K562 (cell line): Measurements from ENCODE around the gene CLCN2. TPM values are rescaled to one million over a fixed set of nuclear protein-coding genes. Genes with fewer than 3 reads are reported as not detected.

Experiments
- DPF2 ChIP-seq: fragments of 450-650 bp; IDR thresholded peaks from 2 replicates; pipeline ENCODE4 v1.6.1; 2016
- E2F6 ChIP-seq, 2 experiments: IDR thresholded peaks; 2 replicates each; pipeline ENCODE4 v1.6.1; 2011; ENCODE audit warnings: borderline replicate concordance in 1 of 2, control low read depth in 1 of 2, low read depth in 1 of 2, low read length in 1 of 2, mild to moderate bottlenecking in 1 of 2, mixed read lengths in 1 of 2, moderate library complexity in 1 of 2; ENCODE audit not compliant: insufficient read depth in 1 of 2, insufficient read length in 1 of 2, poor library complexity in 1 of 2, severe bottlenecking in 1 of 2; ENCODE audit errors: extremely low read depth in 1 of 2
- EGR1 ChIP-seq: fragments of 450-650 bp; conservative IDR thresholded peaks from 2 replicates; pipeline ENCODE4 v1.6.1; 2017; ENCODE audit warnings: mild to moderate bottlenecking
- ETS1 ChIP-seq: conservative IDR thresholded peaks from 2 replicates; pipeline ENCODE4 v1.6.1; 2011; ENCODE audit warnings: low read depth, mild to moderate bottlenecking, low read length; ENCODE audit not compliant: control insufficient read depth
- FOXM1 ChIP-seq, 2 experiments: fragments of 450-650 bp in 1 of 2; sonication (generic) in 1 of 2; formaldehyde crosslinking in 1 of 2; IDR thresholded peaks; 2 replicates each; pipeline versions ENCODE4 v1.6.1 to v1.9.0; 2017 to 2022; ENCODE audit warnings: low read depth in 2 of 2, mild to moderate bottlenecking in 2 of 2, missing genetic modification reagents in 1 of 2, moderate library complexity in 1 of 2
- GABPB1 ChIP-seq: sonication (generic); formaldehyde crosslinking; IDR thresholded peaks from 2 replicates; pipeline ENCODE4 v1.8.0; 2022; ENCODE audit warnings: mild to moderate bottlenecking, missing genetic modification reagents
- MITF ChIP-seq: IDR thresholded peaks from 2 replicates; pipeline ENCODE4 v1.6.1; 2014; ENCODE audit warnings: antibody characterized with exemption
- MNT ChIP-seq, 2 experiments: fragments of 450-650 bp; conservative IDR thresholded peaks; 2 replicates each; pipeline ENCODE4 v1.6.1; 2017; ENCODE audit warnings: mild to moderate bottlenecking in 2 of 2, moderate library complexity in 2 of 2
- MXI1 ChIP-seq: IDR thresholded peaks from 2 replicates; pipeline ENCODE4 v1.6.1; 2011; ENCODE audit warnings: low read depth, mild to moderate bottlenecking, improper control_type of control experiment, low read length
- NFATC3 ChIP-seq: fragments of 450-650 bp; IDR thresholded peaks from 2 replicates; pipeline ENCODE4 v1.6.1; 2017; ENCODE audit warnings: mild to moderate bottlenecking
- NFE2L1 ChIP-seq: fragments of 450-650 bp; IDR thresholded peaks from 2 replicates; pipeline ENCODE4 v1.6.1; 2016; ENCODE audit warnings: missing genetic modification characterization, low read depth, mild to moderate bottlenecking, missing compliant biosample characterization, moderate library complexity, borderline replicate concordance
- PML ChIP-seq: IDR thresholded peaks from 2 replicates; pipeline ENCODE4 v1.6.1; 2012; ENCODE audit warnings: low read length, inconsistent platforms
- RAD51 ChIP-seq: fragments of 450-650 bp; IDR thresholded peaks from 2 replicates; pipeline ENCODE4 v1.7.1; 2016; ENCODE audit warnings: low read depth, mild to moderate bottlenecking, borderline replicate concordance
- SMARCB1 ChIP-seq: IDR thresholded peaks from 2 replicates; pipeline ENCODE4 v1.6.1; 2011; ENCODE audit warnings: improper control_type of control experiment, low read depth; ENCODE audit not compliant: insufficient read length
- SUPT5H ChIP-seq: fragments of 450-650 bp; IDR thresholded peaks from 2 replicates; pipeline ENCODE4 v1.6.1; 2016
- ZBTB8A ChIP-seq: fragments of 450-650 bp; IDR thresholded peaks from 2 replicates; pipeline ENCODE4 v1.6.1; 2018; ENCODE audit warnings: mild to moderate bottlenecking, moderate library complexity; ENCODE audit not compliant: partially characterized antibody
- ZNF217 ChIP-seq: sonication (generic); formaldehyde crosslinking; IDR thresholded peaks from 2 replicates; pipeline ENCODE4 v1.8.0; 2022; ENCODE audit warnings: mild to moderate bottlenecking, missing genetic modification reagents
- ZNF431 ChIP-seq: sonication (generic); formaldehyde crosslinking; IDR thresholded peaks from 2 replicates; pipeline ENCODE4 v1.8.0; 2022; ENCODE audit warnings: mild to moderate bottlenecking, missing genetic modification reagents
- ZNF740 ChIP-seq, 3 experiments: fragments of 200-800 bp in 1 of 3; sonication (Bioruptor generic) in 1 of 3; sonication (generic) in 1 of 3; formaldehyde crosslinking in 1 of 3; IDR thresholded peaks; 2 replicates each; pipeline versions ENCODE4 v1.6.1 to v1.8.0; 2016 to 2022; ENCODE audit warnings: mild to moderate bottlenecking in 2 of 3, missing compliant biosample characterization in 2 of 3, missing genetic modification characterization in 2 of 3, missing genetic modification reagents in 1 of 3
- ZNF766 ChIP-seq: fragments of 200-800 bp; sonication (Bioruptor generic); conservative IDR thresholded peaks from 2 replicates; pipeline ENCODE4 v1.6.1; 2016; ENCODE audit warnings: missing genetic modification characterization, missing compliant biosample characterization
- polyA plus RNA-seq, 8 experiments: library from polyadenylated mRNA; depleted of rRNA in 4 of 8; stranded (reverse) in 5 of 8; unstranded in 3 of 8; fragments of >200 nt; fragmentation: Nextera tagmentation in 2 of 8; fragmentation: Illumina TruSeq in 1 of 8; extraction: Ambion mirVana in 2 of 8; extraction: Trizol in 1 of 8; gene quantifications; 2 replicates each; pipeline versions ENCODE4 v1.2.1 to v1.2.3, GENCODE V29; 2011 to 2014; ENCODE audit warnings: inconsistent platforms in 1 of 8, missing spikeins in 1 of 8
- total RNA-seq, 7 experiments: library from RNA; depleted of rRNA in 6 of 7; stranded (reverse); fragments of >200 nt in 6 of 7; fragmentation: Illumina TruSeq in 2 of 7; extraction: Trizol in 2 of 7; gene quantifications; 2 replicates each; pipeline versions ENCODE4 v1.2.1 to v1.2.3, GENCODE V29; 2011 to 2021; ENCODE audit warnings: low replicate concordance in 1 of 7

The CLCN2 gene
- total and polyA plus RNA-seq, 9 of the 15 experiments (the other 6 are each of a cell fraction or from before 2014, with no cell fraction given) = 0.10 to 14.0 (median 6.9) TPM

GRCh38 chr3:184314363-184314699 is 47.1 kb downstream of the CLCN2 start, which contains the start of gene EIF4G1 (continued):
- TF ChIP-seq FOXM1 (IDR thresholded peaks at IDR 0.05; ENCODE audit: low read depth) = no peak
- 0 out of 2 replicates have a peak, but pooled peaks have one; percentile 38 for TF ChIP-seq FOXM1 (CRISPR knock-in tag; IDR thresholded peaks at IDR 0.05; ENCODE audit: low read depth)
- peak; percentile 78; the same call in 1 of the 2 replicates for TF ChIP-seq MXI1
- no peak for TF ChIP-seq NFE2L1 (tag)
- TF ChIP-seq ZNF217 (CRISPR knock-in tag) = no peak
- no peak for TF ChIP-seq ZNF431 (CRISPR knock-in tag)
- TF ChIP-seq SMARCB1 = no peak
- TF ChIP-seq SUPT5H = 0 out of 2 replicates have a peak, but pooled peaks have one; percentile 43
- TF ChIP-seq ZNF740 (CRISPR knock-in tag; IDR thresholded peaks at IDR 0.05) = peak; percentile 80
- no peak for TF ChIP-seq ZNF740 (tag; IDR thresholded peaks at IDR 0.05)
- peak; percentile 65; the same call in 1 of the 2 replicates for TF ChIP-seq EGR1
- TF ChIP-seq ETS1 = 0 out of 2 replicates have a peak, but pooled peaks have one; percentile 16
- TF ChIP-seq NFATC3 = no peak
- 0 out of 2 replicates have a peak, but pooled peaks have one; percentile 3 for TF ChIP-seq ZNF766 (CRISPR knock-in tag)
- peak; percentile 55; the same call in 1 of the 2 replicates for TF ChIP-seq GABPB1 (CRISPR knock-in tag)
- peak; percentile 97 for TF ChIP-seq RAD51
- peak; percentile 25; the same call in 1 of the 2 replicates for TF ChIP-seq PML
- no peak for TF ChIP-seq ZBTB8A
- TF ChIP-seq DPF2 = 0 out of 2 replicates have a peak, but pooled peaks have one; percentile 3
- peak; percentile 40 to 89 for TF ChIP-seq E2F6 (IDR thresholded peaks at IDR 0.05; ENCODE audit: borderline replicate concordance in 1 of 2, extremely low read depth in 1 of 2, insufficient read depth in 1 of 2, insufficient read length in 1 of 2, low read depth in 1 of 2, low read length in 1 of 2, poor library complexity in 1 of 2, severe bottlenecking in 1 of 2)
- peak; percentile 36; the same call in 1 of the 2 replicates for TF ChIP-seq MITF
- TF ChIP-seq MNT (conservative IDR thresholded peaks at IDR 0.05) = peak; percentile 96 to 98
